Measurements from ENCODE around the gene RNF157. TPM values are rescaled to one million over a fixed set of nuclear protein-coding genes. Genes with fewer than 3 reads are reported as not detected.

RNF157 gene
- total RNA-seq, 1 donor = 0.36 TPM

DNA sequence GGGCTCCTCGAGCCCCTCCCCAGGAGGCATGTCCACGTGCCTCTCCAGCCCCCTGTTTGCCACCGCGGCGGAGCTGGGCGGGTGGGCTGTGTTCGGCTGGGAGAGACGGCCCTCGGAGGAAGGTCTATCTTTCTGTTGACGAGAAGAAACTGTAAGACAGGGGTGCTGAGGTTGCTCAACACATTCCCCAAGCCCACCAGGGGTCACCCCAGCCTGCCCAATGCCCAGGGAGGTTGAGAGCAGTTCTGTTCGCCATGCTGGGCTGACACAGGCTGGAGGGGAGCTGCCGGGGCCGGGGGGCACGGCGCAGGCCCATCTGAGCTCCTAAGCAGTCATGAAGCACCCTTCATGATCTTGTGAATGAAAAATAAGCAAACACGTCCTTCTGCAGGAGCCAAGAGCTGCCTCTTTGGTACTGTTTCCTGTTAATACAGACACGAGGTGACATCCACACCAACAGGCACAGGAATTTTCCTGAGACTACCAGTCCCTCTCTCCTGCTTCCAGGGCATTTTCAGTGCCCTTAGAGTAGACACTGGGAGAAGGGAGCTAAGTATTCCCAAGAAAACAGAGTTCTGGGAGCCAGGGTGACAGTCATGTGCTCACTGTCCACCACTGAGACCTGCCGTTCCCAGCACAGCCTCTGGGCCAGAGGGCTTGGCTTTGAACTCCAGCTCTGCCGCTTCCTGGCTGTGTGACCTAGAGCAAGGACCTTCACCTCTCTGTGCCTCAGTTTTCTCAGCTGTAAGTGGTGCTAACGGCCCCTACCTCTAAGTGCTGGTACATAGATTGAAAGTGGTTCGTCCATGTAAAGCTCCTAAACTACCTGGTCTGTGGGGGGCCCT lies 34.0 kb upstream of the RNF157 start:
- H3K4me3 ChIP-seq (ENCODE audit: insufficient read depth, low read length) = no peak overlapping the region
- peaks cover 6% of the 10 kb centered on the region for H3K79me2 ChIP-seq (ENCODE audit: insufficient read depth, low read length)
- H3K36me3 ChIP-seq (ENCODE audit: insufficient read depth, low read length) = peaks cover 7% of the 10 kb centered on the region
- H3K4me2 ChIP-seq (ENCODE audit: insufficient read depth, low read length) = no peak overlapping the region
- DNase-seq (ENCODE audit: insufficient read length, low spot score, missing footprints) = peak; percentile 70
- H4K20me1 ChIP-seq (ENCODE audit: insufficient read depth, low read length) = no peaks in the 10 kb centered on the region
- peaks cover 5% of the 10 kb centered on the region for H3K4me1 ChIP-seq (ENCODE audit: insufficient read depth, low read length)
- TF ChIP-seq, protein P1, sequence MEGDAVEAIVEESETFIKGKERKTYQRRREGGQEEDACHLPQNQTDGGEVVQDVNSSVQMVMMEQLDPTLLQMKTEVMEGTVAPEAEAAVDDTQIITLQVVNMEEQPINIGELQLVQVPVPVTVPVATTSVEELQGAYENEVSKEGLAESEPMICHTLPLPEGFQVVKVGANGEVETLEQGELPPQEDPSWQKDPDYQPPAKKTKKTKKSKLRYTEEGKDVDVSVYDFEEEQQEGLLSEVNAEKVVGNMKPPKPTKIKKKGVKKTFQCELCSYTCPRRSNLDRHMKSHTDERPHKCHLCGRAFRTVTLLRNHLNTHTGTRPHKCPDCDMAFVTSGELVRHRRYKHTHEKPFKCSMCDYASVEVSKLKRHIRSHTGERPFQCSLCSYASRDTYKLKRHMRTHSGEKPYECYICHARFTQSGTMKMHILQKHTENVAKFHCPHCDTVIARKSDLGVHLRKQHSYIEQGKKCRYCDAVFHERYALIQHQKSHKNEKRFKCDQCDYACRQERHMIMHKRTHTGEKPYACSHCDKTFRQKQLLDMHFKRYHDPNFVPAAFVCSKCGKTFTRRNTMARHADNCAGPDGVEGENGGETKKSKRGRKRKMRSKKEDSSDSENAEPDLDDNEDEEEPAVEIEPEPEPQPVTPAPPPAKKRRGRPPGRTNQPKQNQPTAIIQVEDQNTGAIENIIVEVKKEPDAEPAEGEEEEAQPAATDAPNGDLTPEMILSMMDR (IDR thresholded peaks at IDR 0.05; ENCODE audit: extremely low read depth, low read depth, low read length) = no peak
- no peak overlapping the region for H2AFZ ChIP-seq (ENCODE audit: low read length)
- H3K27me3 ChIP-seq (ENCODE audit: insufficient read depth, low read length) = no peaks in the 10 kb centered on the region
- no peak overlapping the region for H3K27ac ChIP-seq (ENCODE audit: low read depth, low read length)
- no peaks in the 10 kb centered on the region for H3K9me3 ChIP-seq (ENCODE audit: low read depth, low read length)

DNA sequence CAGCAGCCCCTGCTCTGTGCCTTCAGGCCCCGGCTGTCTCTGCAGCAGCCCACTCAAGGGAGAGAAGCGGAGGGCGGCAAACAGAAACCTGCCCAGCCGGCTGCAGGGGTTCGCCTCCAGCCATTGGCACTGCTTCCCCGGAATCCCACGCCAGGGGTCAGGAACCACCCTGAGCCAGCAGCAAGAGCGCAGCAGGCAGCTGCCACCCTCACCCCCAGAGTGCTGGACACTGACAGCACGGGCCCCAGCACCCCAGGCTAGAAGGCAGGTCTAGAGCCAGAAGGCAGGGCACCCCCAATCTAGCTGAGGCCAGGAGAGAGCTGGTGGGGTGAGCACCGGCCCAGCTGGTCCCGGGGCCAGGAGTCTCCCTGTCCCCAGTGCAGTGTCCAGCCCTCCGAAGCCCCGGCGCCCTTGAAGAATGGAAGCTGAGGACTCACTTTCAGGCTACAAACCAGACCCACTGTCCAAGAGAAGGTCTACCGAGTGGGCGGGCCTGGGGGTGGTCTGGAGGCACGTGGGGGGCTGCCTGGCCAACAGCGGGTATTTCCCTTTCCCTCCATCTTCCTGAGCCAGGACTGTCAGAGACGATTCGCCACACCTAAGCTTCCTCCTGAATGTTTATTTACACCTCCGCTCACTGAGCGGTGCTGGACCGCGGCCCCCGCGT lies 33.3 kb upstream of the RNF157 start:
- no peak overlapping the region for H3K27ac ChIP-seq (ENCODE audit: low read depth, low read length)
- TF ChIP-seq, protein P1 (IDR thresholded peaks at IDR 0.05; ENCODE audit: extremely low read depth, low read depth, low read length) = no peak
- peaks cover 11% of the 10 kb centered on the region for H3K79me2 ChIP-seq (ENCODE audit: insufficient read depth, low read length)
- peaks cover 10% of the 10 kb centered on the region for H3K4me1 ChIP-seq (ENCODE audit: insufficient read depth, low read length)
- no peaks in the 10 kb centered on the region for H3K27me3 ChIP-seq (ENCODE audit: insufficient read depth, low read length)
- no peaks in the 10 kb centered on the region for H3K9me3 ChIP-seq (ENCODE audit: low read depth, low read length)
- no peak overlapping the region for H3K4me3 ChIP-seq (ENCODE audit: insufficient read depth, low read length)
- H3K4me2 ChIP-seq (ENCODE audit: insufficient read depth, low read length) = no peak overlapping the region
- H4K20me1 ChIP-seq (ENCODE audit: insufficient read depth, low read length) = peaks cover 2% of the 10 kb centered on the region
- no peak overlapping the region for H2AFZ ChIP-seq (ENCODE audit: low read length)
- peaks cover 10% of the 10 kb centered on the region for H3K36me3 ChIP-seq (ENCODE audit: insufficient read depth, low read length)
- DNase-seq (ENCODE audit: insufficient read length, low spot score, missing footprints) = peak; percentile 54

DNA sequence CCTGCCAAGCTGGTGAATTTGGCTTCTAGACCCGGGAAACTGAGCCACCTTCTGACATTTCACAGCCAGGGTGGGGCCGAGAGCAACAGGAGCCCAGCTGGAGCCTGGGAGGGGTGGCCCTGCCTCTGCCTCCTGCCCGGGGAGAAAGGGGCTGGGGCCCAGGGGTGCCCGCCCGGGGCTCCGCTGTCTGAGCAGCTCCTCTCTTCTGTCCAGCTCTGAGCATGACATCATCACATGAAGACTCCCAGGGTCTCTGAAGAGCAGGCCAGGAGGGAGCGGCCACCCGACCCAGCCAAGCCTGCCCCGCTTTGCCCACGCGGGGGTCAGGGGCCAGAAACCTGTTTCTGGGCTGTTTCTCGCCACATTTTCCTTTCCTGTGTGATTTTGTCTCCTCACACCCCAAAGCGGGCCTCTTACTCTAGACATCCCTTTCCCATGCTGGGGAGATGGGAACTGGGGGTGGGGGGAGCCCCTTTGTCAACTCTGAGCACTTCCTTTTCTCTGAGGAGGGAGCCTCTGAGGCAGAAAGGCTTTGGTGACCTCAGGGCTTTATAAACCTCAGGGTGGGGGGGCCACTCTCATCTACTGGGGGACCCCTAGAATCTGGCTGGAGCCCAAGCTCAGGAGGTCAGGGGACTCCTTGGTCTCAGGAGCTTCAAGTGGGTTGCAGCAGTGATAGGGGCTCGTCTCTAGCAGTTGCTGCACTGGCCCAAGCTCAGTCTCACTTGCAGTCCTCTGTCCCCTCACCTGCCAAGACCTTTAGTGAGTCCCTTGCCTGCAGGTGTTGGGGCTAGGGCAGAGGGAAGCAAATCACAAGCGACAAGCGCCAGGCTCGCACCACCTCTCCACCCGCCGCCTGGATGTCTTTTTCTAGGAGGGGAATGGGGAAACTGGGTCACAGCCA lies 32.5 kb upstream of the RNF157 start:
- H3K4me3 ChIP-seq (ENCODE audit: insufficient read depth, low read length) = no peak overlapping the region
- peaks cover 19% of the 10 kb centered on the region for H3K79me2 ChIP-seq (ENCODE audit: insufficient read depth, low read length)
- H3K4me2 ChIP-seq (ENCODE audit: insufficient read depth, low read length) = no peak overlapping the region
- no peak overlapping the region for H2AFZ ChIP-seq (ENCODE audit: low read length)
- H3K36me3 ChIP-seq (ENCODE audit: insufficient read depth, low read length) = peaks cover 10% of the 10 kb centered on the region
- peak; percentile 85 for DNase-seq (ENCODE audit: insufficient read length, low spot score, missing footprints)
- no peaks in the 10 kb centered on the region for H3K9me3 ChIP-seq (ENCODE audit: low read depth, low read length)
- TF ChIP-seq, protein P1 (IDR thresholded peaks at IDR 0.05; ENCODE audit: extremely low read depth, low read depth, low read length) = no peak
- H3K27ac ChIP-seq (ENCODE audit: low read depth, low read length) = no peak overlapping the region
- H4K20me1 ChIP-seq (ENCODE audit: insufficient read depth, low read length) = peaks cover 2% of the 10 kb centered on the region
- no peaks in the 10 kb centered on the region for H3K27me3 ChIP-seq (ENCODE audit: insufficient read depth, low read length)
- peaks cover 18% of the 10 kb centered on the region for H3K4me1 ChIP-seq (ENCODE audit: insufficient read depth, low read length)

Measured in osteoblast (primary cell).